ENCODE results near the gene ZNF330. TPM values are rescaled to one million over a fixed set of nuclear protein-coding genes. Genes with fewer than 3 reads are reported as not detected.

Gene ZNF330
- total RNA-seq, 1 experiment from 2014 or later, result 43.9 TPM

DNA sequence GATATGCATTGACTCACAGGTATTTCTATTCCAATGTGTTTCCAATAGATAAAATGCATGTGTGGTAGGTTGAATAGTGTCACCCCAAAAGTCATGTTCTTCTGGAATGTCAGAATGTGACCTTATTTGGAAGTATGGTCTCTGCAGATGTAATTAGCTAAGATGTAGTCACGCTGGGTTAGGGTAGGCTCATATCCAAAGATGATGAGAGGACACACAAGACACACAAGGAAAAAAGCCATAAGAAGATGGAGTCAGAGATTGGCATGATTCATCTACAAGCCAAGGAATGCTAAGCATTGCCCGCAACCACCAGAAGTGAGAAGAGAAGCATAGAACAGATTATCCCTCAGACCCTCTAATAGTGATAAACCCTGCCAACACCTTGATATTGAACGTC lies 17.5 kb downstream of the ZNF330 start (continued):
- TF ChIP-seq, protein P1, sequence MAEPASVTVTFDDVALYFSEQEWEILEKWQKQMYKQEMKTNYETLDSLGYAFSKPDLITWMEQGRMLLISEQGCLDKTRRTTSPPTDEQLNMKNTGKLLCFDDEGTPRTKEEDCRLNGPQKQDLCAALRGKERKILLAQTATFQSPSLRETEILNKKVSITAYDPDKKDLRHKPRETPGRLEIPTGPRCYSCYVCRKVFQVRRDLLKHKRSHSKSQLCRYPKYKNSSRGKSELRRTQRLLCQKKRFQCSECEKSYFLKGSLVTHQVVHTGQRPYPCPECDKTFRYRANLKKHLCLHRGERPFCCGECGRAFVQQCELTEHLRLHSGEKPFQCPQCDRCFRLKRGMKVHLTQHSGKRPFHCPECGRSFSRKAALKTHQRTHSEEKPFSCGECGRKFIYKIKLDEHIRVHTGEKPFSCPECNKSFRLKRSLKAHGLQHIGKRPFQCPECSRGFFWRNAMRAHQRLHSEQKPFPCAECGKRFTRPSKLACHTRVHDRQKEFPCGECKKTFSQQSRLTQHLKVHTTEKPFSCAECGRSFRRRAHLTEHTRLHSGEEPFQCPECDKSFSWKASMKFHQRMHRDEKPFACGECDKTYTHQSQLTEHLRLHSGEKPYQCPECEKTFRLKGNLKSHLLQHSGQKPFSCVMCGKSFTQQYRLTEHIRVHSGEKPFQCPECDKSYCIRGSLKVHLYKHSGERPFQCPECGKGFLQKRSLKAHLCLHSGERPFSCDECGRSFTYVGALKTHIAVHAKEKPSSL (CRISPR knock-in tag; conservative IDR thresholded peaks at IDR 0.05), result no peak

DNA sequence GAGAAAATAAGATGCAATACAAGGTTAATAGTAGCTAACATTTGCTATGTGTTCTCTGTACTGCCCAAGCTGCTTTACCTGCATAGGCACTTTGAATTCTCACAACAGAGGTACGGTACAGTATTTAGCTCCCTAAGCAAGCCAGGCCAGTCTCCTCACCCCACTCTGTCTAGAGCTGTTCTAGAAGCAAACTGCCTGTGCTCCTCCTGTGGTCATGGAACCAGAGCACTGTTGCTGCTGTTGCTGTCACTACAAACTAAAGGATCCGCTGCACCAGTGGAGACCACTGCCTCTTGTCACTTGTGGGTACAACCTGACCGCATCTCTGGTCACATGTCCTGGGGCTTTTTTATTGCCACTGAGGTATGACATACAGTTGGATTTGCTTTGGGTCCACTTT lies 19.6 kb downstream of the ZNF330 start:
- no peaks in the 10 kb centered on the region for H3K9me3 Mint-ChIP-seq
- H3K4me3 Mint-ChIP-seq, result no peak overlapping the region
- DNase-seq (ENCODE audit: low spot score), result no peak
- no peaks in the 10 kb centered on the region for H3K4me1 Mint-ChIP-seq
- no peaks in the 10 kb centered on the region for H3K36me3 Mint-ChIP-seq
- ChIA-PET POLR2A (no interaction called here), CTCF (no interaction called here)
- no peak for TF ChIP-seq FOXK1 (CRISPR knock-in tag; IDR thresholded peaks at IDR 0.05)
- TF ChIP-seq NFYB (CRISPR knock-in tag; conservative IDR thresholded peaks at IDR 0.05; ENCODE audit: low read depth), result no peak
- TF ChIP-seq, protein P2, sequence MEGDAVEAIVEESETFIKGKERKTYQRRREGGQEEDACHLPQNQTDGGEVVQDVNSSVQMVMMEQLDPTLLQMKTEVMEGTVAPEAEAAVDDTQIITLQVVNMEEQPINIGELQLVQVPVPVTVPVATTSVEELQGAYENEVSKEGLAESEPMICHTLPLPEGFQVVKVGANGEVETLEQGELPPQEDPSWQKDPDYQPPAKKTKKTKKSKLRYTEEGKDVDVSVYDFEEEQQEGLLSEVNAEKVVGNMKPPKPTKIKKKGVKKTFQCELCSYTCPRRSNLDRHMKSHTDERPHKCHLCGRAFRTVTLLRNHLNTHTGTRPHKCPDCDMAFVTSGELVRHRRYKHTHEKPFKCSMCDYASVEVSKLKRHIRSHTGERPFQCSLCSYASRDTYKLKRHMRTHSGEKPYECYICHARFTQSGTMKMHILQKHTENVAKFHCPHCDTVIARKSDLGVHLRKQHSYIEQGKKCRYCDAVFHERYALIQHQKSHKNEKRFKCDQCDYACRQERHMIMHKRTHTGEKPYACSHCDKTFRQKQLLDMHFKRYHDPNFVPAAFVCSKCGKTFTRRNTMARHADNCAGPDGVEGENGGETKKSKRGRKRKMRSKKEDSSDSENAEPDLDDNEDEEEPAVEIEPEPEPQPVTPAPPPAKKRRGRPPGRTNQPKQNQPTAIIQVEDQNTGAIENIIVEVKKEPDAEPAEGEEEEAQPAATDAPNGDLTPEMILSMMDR (IDR thresholded peaks at IDR 0.05), result no peak
- no peak for TF ChIP-seq ZNF281 (CRISPR knock-in tag; IDR thresholded peaks at IDR 0.05)
- no peak for TF ChIP-seq SP1 (CRISPR knock-in tag; conservative IDR thresholded peaks at IDR 0.05)
- TF ChIP-seq ZNF423 (CRISPR knock-in tag; IDR thresholded peaks at IDR 0.05), result no peak
- TF ChIP-seq TEAD4 (CRISPR knock-in tag; IDR thresholded peaks at IDR 0.05), result no peak
- no peak for TF ChIP-seq ATF3 (CRISPR knock-in tag; conservative IDR thresholded peaks at IDR 0.05)
- TF ChIP-seq TP53 (CRISPR knock-in tag; IDR thresholded peaks at IDR 0.05), result no peak
- TF ChIP-seq RELA (CRISPR knock-in tag; IDR thresholded peaks at IDR 0.05; ENCODE audit: borderline replicate concordance), result no peak
- TF ChIP-seq, protein P3, sequence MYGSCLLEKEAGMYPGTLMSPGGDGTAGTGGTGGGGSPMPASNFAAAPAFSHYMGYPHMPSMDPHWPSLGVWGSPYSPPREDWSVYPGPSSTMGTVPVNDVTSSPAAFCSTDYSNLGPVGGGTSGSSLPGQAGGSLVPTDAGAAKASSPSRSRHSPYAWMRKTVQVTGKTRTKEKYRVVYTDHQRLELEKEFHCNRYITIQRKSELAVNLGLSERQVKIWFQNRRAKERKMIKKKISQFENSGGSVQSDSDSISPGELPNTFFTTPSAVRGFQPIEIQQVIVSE (CRISPR knock-in tag; IDR thresholded peaks at IDR 0.05; ENCODE audit: borderline replicate concordance), result no peak
- ATAC-seq, result no peak
- H3K27ac Mint-ChIP-seq, result no peak overlapping the region
- no peaks in the 10 kb centered on the region for H3K27me3 Mint-ChIP-seq (ENCODE audit: low read depth)

GRCh38 chr4:141240671-141241070 lies 20.0 kb downstream of the ZNF330 start:
- Mint-ChIP-seq H3K9me3 (no peaks in the 10 kb centered on the region), H3K4me3 (no peak overlapping the region), H3K27me3 (ENCODE audit: low read depth) (no peaks in the 10 kb centered on the region), H3K36me3 (no peaks in the 10 kb centered on the region), H3K27ac (no peak overlapping the region), H3K4me1 (no peaks in the 10 kb centered on the region)
- ATAC-seq (no peak), DNase-seq (ENCODE audit: low spot score) (no peak)
- POLR2A ChIA-PET, result no interaction called here
- CTCF ChIA-PET, result no interaction called here
- TF ChIP-seq, protein P4, sequence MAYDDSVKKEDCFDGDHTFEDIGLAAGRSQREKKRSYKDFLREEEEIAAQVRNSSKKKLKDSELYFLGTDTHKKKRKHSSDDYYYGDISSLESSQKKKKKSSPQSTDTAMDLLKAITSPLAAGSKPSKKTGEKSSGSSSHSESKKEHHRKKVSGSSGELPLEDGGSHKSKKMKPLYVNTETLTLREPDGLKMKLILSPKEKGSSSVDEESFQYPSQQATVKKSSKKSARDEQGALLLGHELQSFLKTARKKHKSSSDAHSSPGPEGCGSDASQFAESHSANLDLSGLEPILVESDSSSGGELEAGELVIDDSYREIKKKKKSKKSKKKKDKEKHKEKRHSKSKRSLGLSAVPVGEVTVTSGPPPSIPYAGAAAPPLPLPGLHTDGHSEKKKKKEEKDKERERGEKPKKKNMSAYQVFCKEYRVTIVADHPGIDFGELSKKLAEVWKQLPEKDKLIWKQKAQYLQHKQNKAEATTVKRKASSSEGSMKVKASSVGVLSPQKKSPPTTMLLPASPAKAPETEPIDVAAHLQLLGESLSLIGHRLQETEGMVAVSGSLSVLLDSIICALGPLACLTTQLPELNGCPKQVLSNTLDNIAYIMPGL (CRISPR knock-in tag; IDR thresholded peaks at IDR 0.05), result no peak
- TF ChIP-seq CREM (CRISPR knock-in tag; IDR thresholded peaks at IDR 0.05) (no peak), ZNF396 (CRISPR knock-in tag; IDR thresholded peaks at IDR 0.05; ENCODE audit: borderline replicate concordance) (no peak), E2F1 (CRISPR knock-in tag; IDR thresholded peaks at IDR 0.05) (no peak), ELF4 (CRISPR knock-in tag; IDR thresholded peaks at IDR 0.05; ENCODE audit: low read depth) (no peak), ZNF232 (CRISPR knock-in tag; IDR thresholded peaks at IDR 0.05) (no peak), ATF3 (CRISPR knock-in tag; conservative IDR thresholded peaks at IDR 0.05) (no peak)
